Mucosa of rectum (tissue), 2 donors: ENCODE results near the gene CD8A.
"Not testable (repeated sequence)": the region's sequence is repeated elsewhere in the genome, so short reads cannot be mapped to it uniquely, and the experiment has no call there.

Experiments
- H3K27ac ChIP-seq, 2 donors: one replicate each; pipeline ENCODE4 v1.7.0; 2013; ENCODE audit warnings: inconsistent platforms in 2 of 2, low read depth in 2 of 2, low read length in 2 of 2
- H3K27me3 ChIP-seq, 2 donors: one replicate each; pipeline ENCODE4 v1.7.0; 2013; ENCODE audit warnings: low read length in 2 of 2; ENCODE audit not compliant: control insufficient read depth in 2 of 2, insufficient read depth in 2 of 2
- H3K36me3 ChIP-seq, 2 donors: one replicate each; pipeline ENCODE4 v1.7.0; 2013; ENCODE audit warnings: low read length in 2 of 2; ENCODE audit not compliant: control insufficient read depth in 2 of 2, insufficient read depth in 2 of 2
- H3K4me1 ChIP-seq, 2 donors: one replicate each; pipeline ENCODE4 v1.7.0; 2013; ENCODE audit warnings: low read length in 2 of 2, mild to moderate bottlenecking in 1 of 2; ENCODE audit not compliant: control insufficient read depth in 2 of 2, insufficient read depth in 2 of 2
- H3K4me3 ChIP-seq, 2 donors: one replicate each; pipeline ENCODE4 v1.7.0; 2013; ENCODE audit warnings: low read length in 2 of 2
- H3K9ac ChIP-seq, 2 donors: one replicate each; pipeline ENCODE4 v1.7.0; 2013; ENCODE audit warnings: low read length in 2 of 2, low read depth in 1 of 2, mild to moderate bottlenecking in 1 of 2
- H3K9me3 ChIP-seq, 2 donors: one replicate each; pipeline ENCODE4 v1.7.0; 2013; ENCODE audit warnings: low read length in 2 of 2; ENCODE audit not compliant: control insufficient read depth in 2 of 2
- donor health status: healthy.
- donor health status: Normal muscosa, but diverticular disease.

The CD8A gene

GRCh38 chr2:86741889-86742498, 48.7 kb downstream of the CD8A start:
- H3K27ac ChIP-seq, H3K4me3 ChIP-seq, H3K4me1 ChIP-seq, H3K27me3 ChIP-seq, H3K9ac ChIP-seq, H3K9me3 ChIP-seq, H3K36me3 ChIP-seq: not testable (repeated sequence)

DNA sequence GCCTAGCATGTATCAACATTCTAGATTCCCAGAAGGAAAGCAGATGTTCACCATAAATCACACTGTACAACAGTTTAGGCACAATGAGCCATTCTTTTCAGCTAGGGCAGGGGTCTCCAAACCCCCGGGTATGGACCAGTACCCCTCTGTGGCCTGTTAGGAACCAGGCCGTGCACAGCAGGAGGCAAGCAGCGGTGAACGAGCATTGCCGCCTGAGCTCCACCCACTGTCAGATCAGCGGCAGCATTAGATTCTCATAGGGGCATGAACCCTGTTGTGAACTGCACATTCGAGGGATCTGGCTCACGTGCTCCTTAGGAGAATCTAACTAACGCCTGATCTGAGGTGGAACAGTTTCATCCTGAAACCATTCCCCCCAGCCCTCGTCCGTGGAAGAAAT, 50.8 kb downstream of the CD8A start:
- H3K9me3 ChIP-seq, H3K4me1 ChIP-seq, H3K4me3 ChIP-seq, H3K27ac ChIP-seq, H3K36me3 ChIP-seq, H3K27me3 ChIP-seq, H3K9ac ChIP-seq: not testable (repeated sequence)

DNA sequence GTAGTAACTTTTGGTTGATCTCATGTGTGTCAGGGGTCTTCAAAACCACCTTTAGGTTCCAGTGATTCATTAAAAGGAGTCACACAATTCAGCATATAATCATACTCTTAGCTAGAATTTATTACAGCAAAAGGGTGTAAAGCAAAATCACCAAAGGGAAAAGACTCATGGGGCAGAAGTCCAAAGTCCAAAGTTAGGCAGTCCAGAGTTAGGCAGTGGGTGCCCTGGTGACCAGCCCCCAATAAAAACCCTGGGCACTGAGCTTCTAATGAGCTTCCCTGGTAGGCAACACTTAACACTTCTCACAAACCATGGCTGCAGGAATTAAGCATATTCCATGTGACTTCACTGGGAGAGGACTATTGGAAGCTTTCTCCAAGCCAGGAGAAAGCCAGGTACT, 51.2 kb downstream of the CD8A start:
- not testable (repeated sequence) for H3K27me3 ChIP-seq, H3K27ac ChIP-seq, H3K9me3 ChIP-seq, H3K36me3 ChIP-seq, H3K4me3 ChIP-seq, H3K4me1 ChIP-seq, H3K9ac ChIP-seq

GRCh38 chr2:86734896-86735295, 55.8 kb downstream of the CD8A start:
- not testable (repeated sequence) for H3K9me3 ChIP-seq, H3K36me3 ChIP-seq, H3K27me3 ChIP-seq, H3K4me3 ChIP-seq, H3K4me1 ChIP-seq, H3K9ac ChIP-seq, H3K27ac ChIP-seq
